AG04450 (cell line): ENCODE data around the gene FLT3. TPM values are rescaled to one million over a fixed set of nuclear protein-coding genes. Genes with fewer than 3 reads are reported as not detected.
A peak's percentile ranks its signal among the peaks of the same experiment; 100 is the strongest.

ENCODE experiments used
- CTCF ChIA-PET: fragments of 300-600, 350-600 bp; formaldehyde crosslinking; extraction: SDS; loops from one replicate; lab custom pipeline; 2022; ENCODE audit warnings: antibody characterized with exemption, inconsistent platforms; lab: Charles Lee
- POLR2A ChIA-PET: fragments of 350-600 bp; formaldehyde crosslinking; extraction: SDS; loops from one replicate; lab custom pipeline; 2021; ENCODE audit warnings: antibody characterized with exemption, inconsistent platforms; lab: Yijun Ruan, JAX
- DNase-seq: peaks from one replicate; pipeline ENCODE4 v3.0.0-alpha.2; 2011; ENCODE audit warnings: low read depth, low spot score
- H3K27ac ChIP-seq: one replicate; pipeline ENCODE4 v1.5.1; 2012; ENCODE audit warnings: low read depth, low read length, control low read depth
- H3K27me3 ChIP-seq: one replicate; pipeline ENCODE4 v1.6.0; 2012; ENCODE audit warnings: low read length; ENCODE audit not compliant: control insufficient read depth, insufficient read depth
- H3K4me3 ChIP-seq: 2 replicates; pipeline ENCODE4 v1.5.1; 2011; ENCODE audit warnings: mild to moderate bottlenecking, low read depth, low read length, control low read depth
- H3K9me3 ChIP-seq: 2 replicates; pipeline ENCODE4 v1.5.1; 2012; ENCODE audit warnings: low read length; ENCODE audit not compliant: control insufficient read depth, insufficient read depth
- polyA plus RNA-seq: library from polyadenylated mRNA; depleted of rRNA; stranded (reverse); fragments of >200 nt; gene quantifications from 2 replicates; pipeline ENCODE4 v1.2.3, GENCODE V29; 2011
- TF ChIP-seq, protein P1 (sequence below): IDR thresholded peaks from 2 replicates; pipeline ENCODE4 v1.5.1; 2011; ENCODE audit warnings: low read depth, low read length, control low read depth, inconsistent platforms

FLT3 gene
- polyA plus RNA-seq, 1 experiment, result 0.01 TPM

DNA sequence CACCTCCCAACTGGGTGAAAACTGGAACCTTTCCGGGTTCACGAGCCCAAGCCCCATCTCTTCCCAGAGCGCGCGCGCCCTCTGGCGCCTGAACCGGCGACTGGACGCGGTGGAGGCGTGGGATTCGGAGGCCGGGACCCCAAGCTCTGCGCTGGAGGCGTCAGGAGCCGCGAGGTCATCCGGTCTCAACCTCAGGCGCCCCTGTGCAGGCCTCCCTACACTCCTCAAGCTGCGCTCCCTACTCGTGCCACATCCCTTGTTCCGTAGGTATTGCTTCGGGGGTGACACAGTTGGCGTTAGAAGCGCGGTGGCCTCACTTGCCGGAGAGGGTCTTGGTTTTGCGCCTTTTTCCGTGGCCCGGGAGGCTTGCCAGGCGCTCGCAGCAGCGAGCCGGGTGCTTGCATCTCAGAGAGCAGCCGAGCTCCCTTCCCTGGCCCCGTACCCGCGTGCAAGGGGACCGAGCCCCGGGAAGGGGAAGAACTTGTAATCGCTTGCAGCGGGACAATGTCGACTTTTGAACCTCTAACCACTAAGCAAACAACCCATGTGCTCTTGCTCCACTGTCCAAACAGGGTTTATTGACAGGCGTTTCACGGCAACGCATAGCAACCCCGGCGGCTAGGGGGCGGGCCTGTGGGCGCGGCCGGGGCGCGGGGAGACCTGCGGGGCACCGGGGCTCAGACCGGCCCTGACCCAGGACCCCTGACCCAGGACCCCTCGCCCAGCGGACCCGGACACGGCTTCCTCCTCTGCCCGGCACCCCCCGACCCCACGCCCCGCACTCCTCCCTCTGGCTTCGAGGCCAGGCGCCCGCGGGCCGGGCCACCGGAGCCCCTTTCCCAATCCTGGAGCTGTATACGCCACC is 139.8 kb downstream of the FLT3 start:
- CTCF ChIA-PET, result interaction anchor here (1.1 kb wide), 2 partner anchors 23 to 92 kb away, joined by 3 to 4 read pairs; no protein-coding TSS in a partner anchor
- H3K27ac ChIP-seq, result no peak overlapping the region
- DNase-seq, result no peak
- H3K27me3 ChIP-seq, result peaks cover 88% of the 10 kb centered on the region
- no peaks in the 10 kb centered on the region; the same call in 1 of the 2 replicates for H3K9me3 ChIP-seq
- TF ChIP-seq, protein P1, sequence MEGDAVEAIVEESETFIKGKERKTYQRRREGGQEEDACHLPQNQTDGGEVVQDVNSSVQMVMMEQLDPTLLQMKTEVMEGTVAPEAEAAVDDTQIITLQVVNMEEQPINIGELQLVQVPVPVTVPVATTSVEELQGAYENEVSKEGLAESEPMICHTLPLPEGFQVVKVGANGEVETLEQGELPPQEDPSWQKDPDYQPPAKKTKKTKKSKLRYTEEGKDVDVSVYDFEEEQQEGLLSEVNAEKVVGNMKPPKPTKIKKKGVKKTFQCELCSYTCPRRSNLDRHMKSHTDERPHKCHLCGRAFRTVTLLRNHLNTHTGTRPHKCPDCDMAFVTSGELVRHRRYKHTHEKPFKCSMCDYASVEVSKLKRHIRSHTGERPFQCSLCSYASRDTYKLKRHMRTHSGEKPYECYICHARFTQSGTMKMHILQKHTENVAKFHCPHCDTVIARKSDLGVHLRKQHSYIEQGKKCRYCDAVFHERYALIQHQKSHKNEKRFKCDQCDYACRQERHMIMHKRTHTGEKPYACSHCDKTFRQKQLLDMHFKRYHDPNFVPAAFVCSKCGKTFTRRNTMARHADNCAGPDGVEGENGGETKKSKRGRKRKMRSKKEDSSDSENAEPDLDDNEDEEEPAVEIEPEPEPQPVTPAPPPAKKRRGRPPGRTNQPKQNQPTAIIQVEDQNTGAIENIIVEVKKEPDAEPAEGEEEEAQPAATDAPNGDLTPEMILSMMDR, result peak; percentile 29; the same call in 1 of the 2 replicates
- POLR2A ChIA-PET, result no interaction called here
- H3K4me3 ChIP-seq, result no peak overlapping the region

DNA sequence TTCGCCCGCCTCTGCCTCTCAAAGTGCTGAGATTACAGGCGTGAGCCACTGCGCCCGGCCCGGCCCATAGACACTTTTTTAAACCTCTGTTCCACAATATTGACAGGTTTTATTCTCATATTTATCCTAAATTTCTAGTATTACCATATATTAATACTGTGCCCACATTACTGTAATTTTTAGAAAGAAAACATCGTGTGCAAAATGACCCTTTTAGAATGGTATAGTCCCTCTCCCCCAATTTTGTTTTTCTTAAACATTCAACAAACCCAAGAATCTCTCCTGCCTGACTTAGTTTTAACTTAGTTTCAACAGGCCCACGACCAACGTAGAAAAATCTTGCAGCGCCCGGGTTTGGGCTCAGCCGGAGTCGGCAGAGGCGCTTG is 140.4 kb downstream of the FLT3 start:
- CTCF ChIA-PET, result no interaction called here
- TF ChIP-seq, protein P1, result no peak
- DNase-seq, result no peak
- no peak overlapping the region for H3K27ac ChIP-seq
- no peaks in the 10 kb centered on the region; the same call in 1 of the 2 replicates for H3K9me3 ChIP-seq
- H3K27me3 ChIP-seq, result peaks cover 88% of the 10 kb centered on the region
- POLR2A ChIA-PET, result no interaction called here
- H3K4me3 ChIP-seq, result no peak overlapping the region

DNA sequence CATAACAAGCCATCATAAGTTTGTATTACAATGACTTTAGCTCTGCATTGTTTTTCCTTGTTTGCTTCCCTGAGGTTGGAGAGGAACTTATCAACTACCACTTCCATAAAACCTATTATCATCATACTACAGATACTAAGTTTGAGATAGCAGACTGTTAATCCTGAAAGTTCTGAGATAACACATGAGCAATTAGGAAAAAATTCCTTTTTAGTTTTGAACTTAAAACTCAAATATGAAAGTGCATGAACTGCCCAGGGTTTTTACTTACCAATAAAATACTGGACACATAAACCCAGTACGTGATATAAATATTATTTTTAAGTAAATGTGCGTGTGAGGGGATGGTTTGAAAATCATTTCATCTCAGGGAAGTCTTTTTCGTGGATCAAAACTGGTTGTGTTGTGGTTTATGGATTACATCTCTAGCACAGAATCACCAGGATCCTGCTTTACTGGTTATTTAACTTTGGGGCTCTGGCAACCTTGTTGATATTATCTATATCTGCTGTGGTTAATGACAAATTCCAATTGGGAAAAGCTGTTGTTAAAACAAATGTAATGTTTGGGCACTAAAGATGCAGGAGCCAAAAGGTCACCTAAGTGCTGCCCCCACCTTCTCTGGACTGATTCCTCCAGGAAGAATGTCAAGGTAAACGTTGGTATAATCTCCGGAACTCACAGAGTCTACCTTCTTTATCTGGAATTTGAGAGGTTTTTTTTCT is 143.6 kb downstream of the FLT3 start:
- Histone ChIP-seq H3K9me3 (no peaks in the 10 kb centered on the region; the same call in 1 of the 2 replicates), H3K27me3 (peaks cover 79% of the 10 kb centered on the region), H3K27ac (no peak overlapping the region), H3K4me3 (no peak overlapping the region)
- POLR2A ChIA-PET, result no interaction called here
- CTCF ChIA-PET, result interaction anchor here (0.7 to 4.9 kb wide), 5 partner anchors 88 to 993 kb away, joined by 3 to 42 read pairs (median 22); no protein-coding TSS in a partner anchor
- DNase-seq, result no peak
- TF ChIP-seq, protein P1, result no peak

DNA sequence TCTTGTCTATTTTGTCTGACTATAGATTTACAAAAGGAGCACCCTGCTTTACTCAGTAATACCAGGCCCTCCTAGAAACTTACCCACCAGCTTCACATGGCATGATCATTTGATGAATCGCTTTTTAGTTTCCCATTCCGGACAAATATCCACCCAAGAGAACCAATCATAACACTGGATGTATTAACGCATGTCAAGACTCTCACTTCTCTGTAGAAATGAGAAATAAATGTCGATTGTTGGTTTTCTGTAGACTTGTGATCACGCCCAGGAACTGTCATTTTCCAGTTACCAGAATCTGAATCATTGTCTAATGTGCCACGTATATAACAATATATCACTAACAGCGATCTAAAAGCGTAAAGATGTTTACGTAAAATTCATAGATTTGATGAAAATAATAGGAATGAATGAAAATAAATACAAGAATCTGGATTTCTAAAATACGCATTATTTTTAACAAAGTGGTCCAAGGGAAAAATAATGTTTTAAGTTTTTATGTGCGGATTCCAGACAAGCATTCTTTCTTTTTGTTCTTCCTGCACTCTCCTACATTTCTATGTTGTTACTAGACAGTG is 145.3 kb downstream of the FLT3 start:
- Histone ChIP-seq H3K4me3 (no peak overlapping the region), H3K9me3 (no peaks in the 10 kb centered on the region; the same call in 1 of the 2 replicates), H3K27ac (no peak overlapping the region), H3K27me3 (peaks cover 64% of the 10 kb centered on the region)
- ChIA-PET CTCF (interaction anchor here (0.8 to 4.9 kb wide), 13 partner anchors 12 to 1025 kb away, joined by 3 to 42 read pairs (median 9); no protein-coding TSS in a partner anchor), POLR2A (no interaction called here)
- TF ChIP-seq, protein P1, result no peak
- DNase-seq, result no peak
